Activated T-cell treated with anti-CD3 and anti-CD28 coated beads, Interleukin-2, amount 50 U/mL, for 1 hour (primary cell): ENCODE data around the gene SNCG.
"Not testable (repeated sequence)": the region's sequence is repeated elsewhere in the genome, so short reads cannot be mapped to it uniquely, and the experiment has no call there.

Experiments used
- DNase-seq: peaks from one replicate; pipeline ENCODE4 v3.0.0-alpha.2; 2020

SNCG gene

DNA sequence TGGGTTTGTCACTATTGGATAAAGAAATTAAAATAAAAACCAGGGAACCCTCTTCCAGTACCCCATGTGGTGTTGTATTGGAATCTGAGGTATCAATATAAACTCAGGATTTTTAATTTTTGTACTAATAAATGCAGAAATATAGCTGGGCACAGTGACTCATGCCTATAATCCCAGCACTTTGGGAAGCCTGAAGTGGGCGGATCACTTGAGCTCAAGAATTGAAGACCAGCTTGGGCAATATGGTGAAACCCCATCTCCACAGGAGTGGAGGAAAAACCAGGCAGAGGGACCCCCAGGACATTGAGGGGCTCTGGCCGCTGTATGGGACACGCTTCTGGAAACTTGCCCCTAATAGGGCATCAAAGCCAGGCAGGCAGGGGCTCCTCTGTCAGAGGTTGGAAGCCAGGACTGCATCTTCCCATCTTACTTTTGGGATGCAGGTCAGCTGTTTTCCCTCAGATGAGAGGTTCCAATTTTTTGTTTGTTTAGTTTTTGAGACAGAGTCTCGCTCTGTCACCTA, 21.0 kb downstream of the SNCG start:
- DNase-seq: no peak

DNA sequence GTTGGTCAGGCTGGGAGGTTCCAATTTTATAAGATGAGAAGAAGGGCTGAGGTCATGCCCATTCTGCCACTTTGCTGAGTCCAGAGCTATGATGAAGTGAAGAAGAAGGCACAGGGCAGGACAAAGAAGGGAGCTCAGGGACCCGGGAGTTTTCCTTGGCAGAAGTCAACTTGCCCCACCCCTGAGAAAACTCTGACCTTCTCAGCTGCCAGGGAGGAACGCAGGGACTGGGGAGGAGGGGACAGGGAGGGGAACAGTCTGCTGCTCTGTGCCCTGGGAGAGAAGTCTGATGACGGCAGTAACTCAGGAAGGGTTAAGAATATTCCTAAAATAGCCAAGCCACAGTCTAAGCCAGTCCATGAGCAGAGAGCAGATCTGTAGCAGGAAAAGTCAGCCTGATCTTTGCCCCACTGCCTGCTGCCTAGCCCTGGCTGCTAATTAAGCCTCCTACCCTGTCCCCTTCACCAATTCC, 21.6 kb downstream of the SNCG start:
- DNase-seq: no peak

DNA sequence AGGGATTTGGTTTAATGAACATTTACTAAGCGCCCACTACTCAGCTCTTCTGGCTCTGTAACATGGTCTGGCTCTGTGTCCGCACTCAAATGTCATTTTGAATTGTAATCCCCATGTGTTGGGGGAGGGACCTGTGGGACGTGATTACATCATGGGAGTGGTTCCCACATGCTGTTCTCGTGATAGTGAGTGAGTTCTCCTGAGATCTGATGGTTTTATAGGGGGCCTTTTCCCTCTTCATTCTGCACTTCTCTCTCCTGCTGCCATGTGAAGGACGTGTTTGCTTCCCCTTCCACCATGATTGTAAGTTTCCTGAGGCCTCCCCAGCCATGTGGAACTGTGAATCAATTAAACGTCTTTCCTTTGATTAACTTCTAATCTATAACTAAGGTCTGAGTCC, 22.6 kb downstream of the SNCG start:
- DNase-seq: not testable (repeated sequence)

DNA sequence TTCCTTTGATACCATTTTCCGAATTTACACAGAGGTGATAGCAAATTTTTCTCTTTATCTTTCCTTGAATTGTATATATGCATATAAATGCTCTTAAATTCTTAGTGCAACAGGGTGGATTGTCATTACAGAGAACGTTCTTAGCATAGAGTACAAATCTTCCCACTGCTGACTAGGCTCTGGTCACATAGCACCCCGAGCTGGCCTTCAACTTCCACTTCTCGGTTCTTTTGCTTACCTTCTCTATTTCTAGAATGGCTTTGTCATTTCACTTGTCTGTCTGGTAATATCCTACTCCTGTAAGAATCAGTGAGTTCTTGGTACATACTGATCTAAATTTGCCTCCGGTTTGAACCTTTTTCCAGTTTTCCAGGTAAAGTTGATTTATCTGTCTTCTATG, 23.3 kb downstream of the SNCG start:
- DNase-seq: no peak

DNA sequence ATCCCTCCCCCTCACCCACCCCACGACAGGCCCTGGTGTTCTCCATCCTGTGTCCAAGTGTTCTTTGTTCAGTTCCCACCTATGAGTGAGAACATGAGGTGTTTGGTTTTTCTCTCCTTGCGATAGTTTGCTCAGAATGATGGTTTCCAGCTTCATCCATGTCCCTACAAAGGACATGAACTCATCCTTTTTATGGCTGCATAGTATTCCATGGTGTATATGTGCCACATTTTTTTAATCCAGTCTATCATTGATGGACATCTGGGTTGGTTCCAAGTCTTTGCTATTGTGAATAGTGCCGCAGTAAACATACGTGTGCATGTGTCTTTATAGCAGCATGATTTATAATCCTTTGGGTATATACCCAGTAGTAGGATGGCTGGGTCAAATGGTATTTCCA, 26.1 kb downstream of the SNCG start:
- DNase-seq: not testable (repeated sequence)

DNA sequence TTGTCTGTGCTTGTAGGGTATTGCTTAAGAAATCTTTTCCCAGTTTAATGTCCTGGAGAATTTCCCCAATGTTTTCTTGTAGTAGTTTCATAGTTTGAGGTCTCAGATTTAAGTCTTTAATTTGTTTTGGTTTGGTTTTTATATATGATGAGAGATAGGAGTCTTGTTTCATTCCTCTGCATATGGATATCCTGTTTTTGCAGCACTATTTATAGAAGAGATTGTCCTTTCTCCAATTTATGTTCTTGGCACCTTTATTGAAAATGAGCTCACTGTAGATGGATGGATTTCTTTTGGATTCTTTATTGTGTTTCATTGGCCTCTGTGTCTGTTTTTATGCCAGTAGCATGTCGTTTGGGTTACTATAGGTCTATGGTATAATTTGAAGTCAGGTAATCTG, 30.1 kb downstream of the SNCG start:
- DNase-seq: no peak

DNA sequence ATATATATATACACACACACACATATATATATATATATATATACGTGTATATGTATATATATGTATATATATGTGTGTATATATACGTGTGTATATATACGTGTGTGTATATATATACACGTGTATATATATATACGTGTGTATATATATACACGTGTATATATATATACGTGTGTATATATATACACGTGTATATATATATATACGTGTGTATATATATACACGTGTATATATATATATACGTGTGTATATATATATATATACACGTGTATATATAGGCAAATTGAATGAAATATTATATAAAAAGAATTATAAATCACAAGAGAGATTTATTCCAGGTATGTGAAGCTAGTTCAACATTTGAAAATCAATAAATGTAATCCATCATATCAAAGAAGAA, 33.0 kb downstream of the SNCG start:
- DNase-seq: not testable (repeated sequence)

DNA sequence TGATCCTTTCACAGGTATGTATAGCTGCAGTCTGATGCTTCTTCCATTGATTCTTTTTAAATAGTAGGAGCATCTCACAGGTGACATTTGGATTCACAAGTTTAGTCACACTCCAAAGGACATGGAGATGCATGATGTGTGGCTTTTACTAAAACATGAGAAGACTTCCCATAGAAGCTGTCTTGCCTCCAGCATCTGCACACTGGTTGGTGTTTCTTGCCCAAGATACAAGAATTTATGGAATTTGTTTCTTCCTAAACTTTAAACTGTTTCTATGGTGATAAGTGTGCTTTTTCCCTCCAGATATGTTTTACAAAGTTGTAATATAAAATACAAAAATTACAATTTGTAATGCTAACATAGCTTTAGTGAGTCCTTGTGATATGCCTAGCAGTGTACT, 34.1 kb downstream of the SNCG start:
- DNase-seq: no peak

DNA sequence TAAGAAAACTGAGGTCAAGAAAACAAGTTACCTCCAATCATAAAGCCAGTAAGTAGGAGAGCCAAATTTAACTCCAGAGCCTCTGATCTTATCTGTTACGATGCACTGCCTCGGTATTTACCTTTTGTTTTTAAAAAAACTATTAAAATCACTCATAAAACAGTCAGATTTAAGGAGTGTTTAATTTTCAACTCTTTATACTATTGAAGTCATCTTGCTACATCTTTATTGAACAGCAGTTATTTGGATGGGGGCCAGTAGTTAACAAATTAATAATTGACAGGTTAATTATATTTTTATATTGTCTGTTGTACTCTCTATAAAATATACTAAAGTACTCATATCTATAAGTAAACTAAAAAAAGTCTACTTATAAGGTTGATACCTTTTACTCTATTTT, 34.5 kb downstream of the SNCG start:
- DNase-seq: no peak

DNA sequence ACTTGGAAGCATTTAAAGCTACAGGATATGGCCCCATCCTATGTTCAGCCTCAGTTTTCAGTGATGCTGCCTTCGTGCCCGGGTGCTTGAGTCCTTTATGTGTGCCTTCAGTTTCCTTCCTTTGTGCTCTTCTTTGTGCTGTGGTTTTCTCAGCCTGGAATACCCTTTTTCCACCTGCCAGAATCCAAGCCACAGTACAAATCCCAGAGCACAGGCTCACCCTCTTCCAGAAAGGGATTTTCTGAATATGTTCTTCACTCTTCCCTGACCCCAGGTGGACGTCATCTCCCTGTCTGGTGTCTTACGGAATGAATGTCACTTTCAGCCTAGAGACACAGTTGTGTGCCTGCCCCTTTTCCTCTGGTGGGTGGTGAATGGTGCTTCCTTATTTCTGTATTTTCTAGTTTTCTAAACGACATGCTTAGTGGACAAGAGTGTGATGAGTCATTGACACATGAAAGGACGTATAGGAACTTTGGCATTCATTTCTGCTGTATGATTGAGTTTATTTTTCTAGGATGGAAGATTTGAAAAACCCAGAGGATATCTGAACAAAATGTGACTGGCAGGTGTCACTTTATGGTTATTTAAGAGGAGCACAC, 41.5 kb downstream of the SNCG start:
- not testable (repeated sequence) for DNase-seq

DNA sequence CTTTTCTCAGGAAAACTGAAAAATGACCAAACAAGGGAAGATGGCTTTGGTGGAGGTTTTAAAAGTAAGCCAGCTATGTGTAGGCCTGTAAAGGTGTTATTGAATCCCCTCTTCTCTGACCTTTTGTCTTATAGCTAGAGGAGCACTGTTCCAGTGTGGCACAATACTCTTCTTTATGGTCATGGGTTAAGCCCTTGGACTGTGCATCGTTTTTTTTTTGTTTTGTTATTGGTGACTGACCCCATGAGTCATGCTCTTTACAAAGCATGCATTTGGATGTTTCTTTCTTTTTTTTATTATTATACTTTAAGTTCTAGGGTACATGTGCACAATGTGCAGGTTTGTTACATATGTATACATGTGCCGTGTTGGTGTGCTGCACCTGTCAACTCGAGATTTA, 42.1 kb downstream of the SNCG start:
- DNase-seq: no peak

DNA sequence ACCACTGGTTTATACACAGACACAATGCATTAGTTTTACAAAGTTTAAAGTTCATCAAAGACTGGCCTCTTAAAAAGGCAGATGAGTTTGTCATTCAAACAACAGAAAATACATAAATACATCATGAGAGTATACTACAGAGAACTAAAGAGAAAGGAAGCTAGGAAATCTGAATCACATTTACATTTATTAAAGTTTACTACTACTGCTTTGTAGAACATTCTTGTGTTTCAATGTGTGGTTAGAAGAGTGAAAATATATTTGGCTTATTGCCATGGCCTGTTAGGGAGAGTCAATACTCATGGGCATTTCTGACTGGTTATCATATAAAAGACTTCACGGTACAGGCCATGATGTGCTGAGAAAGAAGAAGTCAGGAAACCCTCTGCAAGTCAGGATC, 48.7 kb downstream of the SNCG start:
- DNase-seq: not testable (repeated sequence)

DNA sequence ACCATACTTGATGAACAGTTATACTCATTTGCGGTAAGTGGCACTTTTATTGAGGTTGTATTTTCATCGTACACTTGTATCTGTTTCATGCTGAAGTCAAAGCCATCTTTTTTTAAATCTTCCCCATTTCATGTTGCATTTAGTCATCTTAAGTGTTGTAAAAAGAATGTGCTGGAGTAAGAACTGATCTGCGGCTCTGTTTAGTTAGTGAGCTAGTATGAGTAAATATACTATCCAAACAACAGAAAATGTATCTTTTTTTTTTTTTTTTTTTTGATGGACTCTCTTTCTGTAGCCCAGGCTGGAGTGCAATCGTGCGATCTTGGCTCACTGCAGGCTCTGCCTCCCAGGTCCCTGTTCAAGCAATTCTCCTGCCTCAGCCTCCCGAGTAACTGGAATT, 49.3 kb downstream of the SNCG start:
- not testable (repeated sequence) for DNase-seq

DNA sequence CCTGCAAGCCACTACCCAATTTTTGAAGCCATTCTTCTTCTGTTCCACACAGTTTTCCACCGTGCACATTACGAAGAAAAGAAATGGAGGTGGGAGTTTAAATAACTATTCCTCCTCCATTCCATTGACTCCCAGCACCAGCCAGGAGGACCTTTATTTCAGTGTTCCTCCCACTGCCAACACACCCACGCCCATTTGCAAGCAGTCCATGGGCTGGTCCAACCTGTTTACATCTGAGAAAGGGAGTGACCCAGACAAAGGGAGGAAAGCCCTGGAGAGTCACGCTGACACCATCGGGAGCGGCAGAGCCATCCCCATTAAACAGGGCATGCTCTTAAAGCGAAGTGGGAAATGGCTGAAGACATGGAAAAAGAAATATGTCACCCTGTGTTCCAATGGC, 49.9 kb downstream of the SNCG start:
- DNase-seq: not testable (repeated sequence)

DNA sequence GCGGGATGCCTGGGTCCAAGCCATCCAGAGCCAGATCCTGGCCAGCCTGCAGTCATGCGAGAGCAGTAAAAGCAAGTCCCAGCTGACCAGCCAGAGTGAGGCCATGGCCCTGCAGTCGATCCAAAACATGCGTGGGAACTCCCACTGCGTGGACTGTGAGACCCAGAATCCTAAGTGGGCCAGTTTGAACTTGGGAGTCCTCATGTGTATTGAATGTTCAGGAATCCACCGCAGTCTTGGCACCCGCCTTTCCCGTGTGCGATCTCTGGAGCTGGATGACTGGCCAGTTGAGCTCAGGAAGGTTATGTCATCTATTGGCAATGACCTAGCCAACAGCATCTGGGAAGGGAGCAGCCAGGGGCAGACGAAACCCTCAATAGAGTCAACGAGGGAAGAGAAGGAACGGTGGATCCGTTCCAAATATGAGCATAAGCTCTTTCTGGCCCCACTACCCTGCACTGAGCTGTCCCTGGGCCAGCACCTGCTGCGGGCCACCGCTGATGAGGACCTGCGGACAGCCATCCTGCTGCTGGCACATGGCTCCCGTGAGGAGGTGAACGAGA, 50.8 kb downstream of the SNCG start:
- DNase-seq: not testable (repeated sequence)
